H1 (cell line): Measurements from ENCODE around the gene CD300LG. TPM values are rescaled to one million over a fixed set of nuclear protein-coding genes. Genes with fewer than 3 reads are reported as not detected.
A peak's percentile ranks its signal among the peaks of the same experiment; 100 is the strongest.

ENCODE experiments used
- CTCF ChIA-PET: fragments of 300-600 bp; sonication (Branson Sonifier 250); formaldehyde crosslinking; loops from one replicate; lab custom pipeline; 2021; ENCODE audit not compliant: partially characterized antibody; lab: Charles Lee
- POLR2A ChIA-PET: fragments of 300-600 bp; sonication (Branson Sonifier 250); formaldehyde crosslinking; loops from one replicate; lab custom pipeline; 2021; ENCODE audit warnings: inconsistent platforms; ENCODE audit not compliant: partially characterized antibody; lab: Charles Lee
- DNase-seq, 2 experiments: peaks; one replicate each; pipeline versions ENCODE4 v3.0.0 to v3.0.0-alpha.2; 2010 to 2022; ENCODE audit warnings: low spot score in 2 of 2, low read depth in 1 of 2, mixed read lengths in 1 of 2
- FAIRE-seq: peaks from 2 replicates; lab custom pipeline; 2011; peaks lifted over from hg19 to GRCh38; lab: Jason Lieb, UNC
- H2AFZ ChIP-seq: 2 replicates; pipeline ENCODE4 v1.8.1; 2012; ENCODE audit warnings: low read length, inconsistent platforms
- H2AK5ac ChIP-seq: 2 replicates; pipeline ENCODE4 v1.6.1; 2013; ENCODE audit warnings: low read depth, low read length
- H2BK120ac ChIP-seq: replicated peaks from 2 replicates; pipeline ENCODE3; 2013; ENCODE audit warnings: low read depth, low read length, inconsistent platforms
- H2BK12ac ChIP-seq: 2 replicates; pipeline ENCODE4 v1.6.1; 2013; ENCODE audit warnings: low read depth, low read length
- H2BK15ac ChIP-seq: 2 replicates; pipeline ENCODE4 v1.6.1; 2013; ENCODE audit warnings: low read length
- H2BK20ac ChIP-seq: 2 replicates; pipeline ENCODE4 v1.6.1; 2013; ENCODE audit warnings: low read length
- H2BK5ac ChIP-seq: 2 replicates; pipeline ENCODE4 v1.6.1; 2013; ENCODE audit warnings: low read depth, low read length
- H3K14ac ChIP-seq: 2 replicates; pipeline ENCODE4 v1.6.1; 2013; ENCODE audit warnings: inconsistent platforms; ENCODE audit not compliant: insufficient read length
- H3K18ac ChIP-seq: 2 replicates; pipeline ENCODE4 v1.6.1; 2013; ENCODE audit warnings: low read length; ENCODE audit errors: extremely low read depth
- H3K23ac ChIP-seq: 2 replicates; pipeline ENCODE4 v1.6.1; 2013; ENCODE audit warnings: inconsistent platforms; ENCODE audit not compliant: insufficient read length
- H3K23me2 ChIP-seq: 2 replicates; pipeline ENCODE4 v1.6.1; 2013; ENCODE audit warnings: low read depth, low read length
- H3K27ac ChIP-seq: 2 replicates; pipeline ENCODE4 v1.6.1; 2011; ENCODE audit warnings: low read depth, low read length, inconsistent platforms
- H3K27me3 ChIP-seq, 4 experiments: replicated peaks in 1 of 4; 1 replicate in 1 of 4; 2 replicates in 3 of 4; pipeline versions ENCODE4 v1.6.1 to v1.8.1; 2011 to 2013; ENCODE audit warnings: low read length in 3 of 4, mild to moderate bottlenecking in 3 of 4, inconsistent platforms in 2 of 4, mixed read lengths in 2 of 4, moderate library complexity in 1 of 4; ENCODE audit not compliant: control insufficient read depth in 3 of 4, insufficient read depth in 3 of 4; ENCODE audit errors: extremely low read depth in 1 of 4
- H3K36me3 ChIP-seq, 4 experiments: 2 replicates each; pipeline versions ENCODE4 v1.6.1 to v1.8.1; 2011 to 2013; ENCODE audit warnings: mild to moderate bottlenecking in 4 of 4, low read length in 3 of 4, moderate library complexity in 2 of 4, control low read depth in 1 of 4, inconsistent platforms in 1 of 4; ENCODE audit not compliant: insufficient read depth in 4 of 4, control insufficient read depth in 2 of 4
- H3K4ac ChIP-seq: replicated peaks from 2 replicates; pipeline ENCODE3; 2013; ENCODE audit warnings: low read length, low read depth, mixed read lengths, inconsistent platforms; ENCODE audit not compliant: insufficient read length
- H3K4me1 ChIP-seq, 4 experiments: replicated peaks in 1 of 4; 1 replicate in 1 of 4; 2 replicates in 3 of 4; pipeline versions ENCODE4 v1.6.1 to v1.8.1; 2011 to 2013; ENCODE audit warnings: low read length in 3 of 4, inconsistent platforms in 2 of 4, mixed read lengths in 1 of 4; ENCODE audit not compliant: insufficient read depth in 4 of 4, control insufficient read depth in 3 of 4
- H3K4me2 ChIP-seq, 2 experiments: 2 replicates each; pipeline versions ENCODE4 v1.6.1 to v1.8.1; 2011 to 2013; ENCODE audit warnings: low read depth in 2 of 2, low read length in 2 of 2, control low read depth in 1 of 2, inconsistent platforms in 1 of 2, mild to moderate bottlenecking in 1 of 2; ENCODE audit not compliant: insufficient read depth in 1 of 2
- H3K4me3 ChIP-seq, 4 experiments: fragments of 200-600, 300-600 bp in 1 of 4; sonication (generic), shearing (Covaris generic), sonication (Bioruptor Twin) in 1 of 4; 2 replicates each; pipeline versions ENCODE4 v1.5.1 to v1.8.1; 2011 to 2016; ENCODE audit warnings: low read length in 4 of 4, low read depth in 3 of 4, control low read depth in 2 of 4, inconsistent platforms in 2 of 4, mild to moderate bottlenecking in 2 of 4, mixed read lengths in 1 of 4, moderate library complexity in 1 of 4; ENCODE audit not compliant: insufficient read depth in 2 of 4; ENCODE audit errors: extremely low read depth in 1 of 4
- H3K56ac ChIP-seq: replicated peaks from 2 replicates; pipeline ENCODE3; 2013; ENCODE audit warnings: low read depth, mild to moderate bottlenecking, mixed read lengths, low read length, inconsistent platforms; ENCODE audit not compliant: insufficient read length
- H3K79me1 ChIP-seq: 2 replicates; pipeline ENCODE4 v1.6.1; 2013; ENCODE audit warnings: low read depth, low read length, control low read depth
- H3K79me2 ChIP-seq, 2 experiments: 2 replicates each; pipeline versions ENCODE4 v1.6.1 to v1.8.1; 2012 to 2013; ENCODE audit warnings: low read length in 2 of 2, mild to moderate bottlenecking in 2 of 2, inconsistent platforms in 1 of 2; ENCODE audit not compliant: insufficient read depth in 2 of 2, control insufficient read depth in 1 of 2
- H3K9ac ChIP-seq, 4 experiments: replicated peaks in 1 of 4; 1 replicate in 1 of 4; 2 replicates in 3 of 4; pipeline versions ENCODE4 v1.6.1 to v1.8.1; 2011 to 2013; ENCODE audit warnings: low read depth in 3 of 4, low read length in 3 of 4, control low read depth in 2 of 4, mild to moderate bottlenecking in 2 of 4, moderate library complexity in 2 of 4, inconsistent platforms in 1 of 4; ENCODE audit errors: extremely low read depth in 1 of 4
- H3K9me3 ChIP-seq, 2 experiments: 2 replicates each; pipeline versions ENCODE4 v1.6.1 to v1.8.1; 2012 to 2013; ENCODE audit warnings: mild to moderate bottlenecking in 2 of 2, moderate library complexity in 2 of 2, control low read depth in 1 of 2, inconsistent platforms in 1 of 2, low read depth in 1 of 2, low read length in 1 of 2, mixed read lengths in 1 of 2; ENCODE audit not compliant: insufficient read depth in 2 of 2
- H4K20me1 ChIP-seq, 2 experiments: replicated peaks in 1 of 2; 2 replicates each; pipeline versions ENCODE3 to v1.8.1; 2011 to 2013; ENCODE audit warnings: inconsistent platforms in 2 of 2, low read length in 2 of 2, mild to moderate bottlenecking in 1 of 2; ENCODE audit not compliant: insufficient read depth in 2 of 2, control insufficient read depth in 1 of 2
- H4K5ac ChIP-seq: 2 replicates; pipeline ENCODE4 v1.6.1; 2013; ENCODE audit warnings: low read length, low read depth, mixed read lengths, inconsistent platforms; ENCODE audit not compliant: insufficient read length
- H4K8ac ChIP-seq: 2 replicates; pipeline ENCODE4 v1.8.0; 2013; ENCODE audit warnings: mild to moderate bottlenecking, moderate library complexity, low read length, inconsistent platforms; ENCODE audit not compliant: insufficient read depth; ENCODE audit errors: extremely low read depth
- H4K91ac ChIP-seq: replicated peaks from 2 replicates; pipeline ENCODE3; 2013; ENCODE audit warnings: low read length, mixed read lengths, inconsistent platforms; ENCODE audit not compliant: insufficient read length
- BCL11A ChIP-seq, 2 experiments: IDR thresholded peaks; one replicate each; pipeline ENCODE4 v1.6.1; 2011; ENCODE audit warnings: low read depth in 2 of 2, low read length in 2 of 2, mild to moderate bottlenecking in 2 of 2
- CBX5 ChIP-seq: fragments of 300-800, 300-1000 bp; sonication (generic); IDR thresholded peaks from 2 replicates; pipeline ENCODE4 v1.7.1; 2016; ENCODE audit warnings: antibody characterized with exemption, low read length, low read depth
- CREB1 ChIP-seq: IDR thresholded peaks from 2 replicates; pipeline ENCODE4 v1.6.1; 2012; ENCODE audit warnings: inconsistent platforms
- CTCF ChIP-seq, 3 experiments: IDR thresholded peaks; 1 replicate in 2 of 3; 2 replicates in 1 of 3; pipeline versions ENCODE4 v1.5.1 to v1.6.1; 2011; ENCODE audit warnings: low read length in 3 of 3, mild to moderate bottlenecking in 3 of 3, inconsistent platforms in 2 of 3, low read depth in 1 of 3, moderate library complexity in 1 of 3; ENCODE audit not compliant: insufficient read depth in 1 of 3; ENCODE audit errors: control extremely low read depth in 1 of 3
- PHF8 ChIP-seq: fragments of 200-600 bp; sonication (generic); conservative IDR thresholded peaks from 2 replicates; pipeline ENCODE4 v1.7.1; 2012; ENCODE audit warnings: low read depth, mild to moderate bottlenecking, inconsistent platforms, low read length, moderate library complexity
- YY1 ChIP-seq: IDR thresholded peaks from 2 replicates; pipeline ENCODE4 v1.6.1; 2011; ENCODE audit warnings: low read depth, mild to moderate bottlenecking, low read length
- WGBS, 2 experiments: shearing (Covaris generic) in 1 of 2; methylation state at CpG; one replicate each; pipeline versions ENCODE4 v1.1.6 to v1.1.7; 2013 to 2015; ENCODE audit warnings: low lambda C conversion rate in 2 of 2, mixed read lengths in 2 of 2, inconsistent platforms in 1 of 2, low coverage in 1 of 2, missing lambda C conversion rate in 1 of 2; ENCODE audit not compliant: insufficient replicate concordance in 2 of 2, insufficient coverage in 1 of 2, insufficient read length in 1 of 2; ENCODE audit errors: extremely low coverage in 1 of 2, missing lambda C conversion rate in 1 of 2; 5-methylcytosine and 5-hydroxymethylcytosine counted together
- long read RNA-seq, 2 experiments: library from RNA in 1 of 2; library from capped mRNA in 1 of 2; stranded (forward); transcript quantifications; one replicate each; pipeline ENCODE4 v2.0.0, GENCODE V29; 2021; ENCODE audit warnings: inconsistent platforms in 1 of 2
- polyA minus RNA-seq, 3 experiments: library from RNA; depleted of rRNA, polyadenylated mRNA; stranded (reverse); fragments of >200 nt; gene quantifications; 1 replicate in 2 of 3; 2 replicates in 1 of 3; pipeline ENCODE4 v1.2.3, GENCODE V29; 2011
- polyA plus RNA-seq, 7 experiments: library from polyadenylated mRNA; depleted of rRNA in 3 of 7; stranded (reverse) in 5 of 7; unstranded in 2 of 7; fragments of >200 nt in 5 of 7; fragments of 200-250 nt in 2 of 7; gene quantifications; 1 replicate in 5 of 7; 2 replicates in 1 of 7; 4 replicates in 1 of 7; pipeline versions ENCODE4 v1.2.1 to v1.2.3, GENCODE V29; 2011 to 2013; ENCODE audit warnings: missing spikeins in 2 of 7, mixed read lengths in 2 of 7
- total RNA-seq: library from RNA; stranded (reverse); fragmentation: NEBNext Ultra II Directional; extraction: Animal tissue kit (Norgen Biotek cat#: 25700); gene quantifications from 2 replicates; pipeline ENCODE4 v1.2.1, GENCODE V29; 2021

CD300LG gene
- total RNA-seq (not detected in 2 replicates), polyA plus RNA-seq (2011; rRNA removed) (0.06 and 0.14 TPM in 2 replicates), polyA minus RNA-seq (2011; rRNA and poly(A)+ RNA removed) (0.17 TPM in 1 of 2 replicates, not detected in the other)
- polyA plus RNA-seq (2011; cell fraction: cytosol; rRNA removed) = 0.13 TPM
- polyA plus RNA-seq (2011; cell fraction: nucleus; rRNA removed) = not detected
- 0.11 TPM in 1 of 4 replicates, not detected in the others for polyA plus RNA-seq (2012, experiment 1 of 2)
- polyA plus RNA-seq (2012, experiment 2 of 2) = not detected
- 0.02 TPM for polyA plus RNA-seq (2013, experiment 1 of 2)
- polyA plus RNA-seq (2013, experiment 2 of 2) = 0.02 TPM
- polyA minus RNA-seq (2011; cell fraction: cytosol; rRNA and poly(A)+ RNA removed) = not detected
- not detected for polyA minus RNA-seq (2011; cell fraction: nucleus; rRNA and poly(A)+ RNA removed)
- long read RNA-seq, experiment 1 = 0 reads
- long read RNA-seq, experiment 2 = 0 reads

DNA sequence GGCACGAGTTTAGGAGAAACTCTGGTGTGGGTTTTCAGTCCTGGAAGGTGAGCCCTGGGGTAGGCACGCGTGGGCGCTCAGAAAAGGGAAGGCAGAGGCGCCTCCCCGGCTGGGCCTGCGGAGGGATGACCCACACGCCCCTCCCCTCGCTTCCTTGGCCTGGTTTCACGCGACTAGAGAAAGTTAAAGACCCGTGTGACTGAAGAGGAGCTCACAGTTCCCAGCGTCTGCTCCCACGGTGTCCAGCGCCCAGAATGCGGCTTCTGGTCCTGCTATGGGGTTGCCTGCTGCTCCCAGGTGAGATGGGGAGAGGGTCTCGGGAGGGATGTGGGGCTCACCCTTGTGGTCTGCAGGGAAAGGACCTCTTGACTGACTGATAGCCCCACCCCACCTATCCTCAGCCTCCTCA lies at the start of gene CD300LG:
TSS of gene CD300LG (plus strand) at position 214 of the 409 bp plus-strand sequence. CDS start at position 255, 41 bp downstream.
- H3K9ac ChIP-seq = no peak within 1 kb of the TSS
- H3K27ac ChIP-seq = no peak within 1 kb of the TSS
- TF ChIP-seq CTCF (IDR thresholded peaks at IDR 0.05; ENCODE audit: control extremely low read depth in 1 of 3, insufficient read depth in 1 of 3, low read depth in 1 of 3, low read length in 3 of 3) (peak in 1 of 3 experiments; percentile 0; a peak in 1 of 4 replicates), PHF8 (no peak), BCL11A (IDR thresholded peaks at IDR 0.05; ENCODE audit: low read depth in 2 of 2, low read length in 2 of 2) (no peak), CBX5 (no peak), CREB1 (no peak), YY1 (no peak)
- TF ChIP-seq, all 59 proteins: peak for 1
- Histone ChIP-seq H3K18ac (no peak within 1 kb of the TSS), H3K4me1 (peaks cover 0 to 5% (median 1%) of the 10 kb centered on the region in 4 experiments; a peak in 2 of 7 replicates), H3K56ac (no peak within 1 kb of the TSS), H3K23me2 (no peaks in the 10 kb centered on the region), H3K14ac (no peak within 1 kb of the TSS), H3K79me2 (no peaks in the 10 kb centered on the region), H3K36me3 (no peaks in the 10 kb centered on the region), H3K4me3 (peak within 1 kb of the TSS in 3 of 4 experiments; percentile 9 to 46 (median 23); a peak in 5 of 8 replicates), H2BK20ac (no peak within 1 kb of the TSS), H4K5ac (no peak within 1 kb of the TSS), H3K4ac (no peak within 1 kb of the TSS), H4K8ac (no peak within 1 kb of the TSS), H2BK5ac (no peak within 1 kb of the TSS), H2AFZ (peak within 1 kb of the TSS; percentile 48), H2BK120ac (no peak within 1 kb of the TSS), H2BK12ac (no peak within 1 kb of the TSS), H4K91ac (no peak within 1 kb of the TSS), H3K23ac (no peak within 1 kb of the TSS), H3K9me3 (no peaks in the 10 kb centered on the region), H2AK5ac (no peak within 1 kb of the TSS), H2BK15ac (no peak within 1 kb of the TSS), H4K20me1 (no peaks in the 10 kb centered on the region), H3K79me1 (no peaks in the 10 kb centered on the region), H3K4me2 (peak within 1 kb of the TSS; percentile 30 to 72; a peak in 3 of 4 replicates), H3K27me3 (peaks cover 0 to 3% (median 0%) of the 10 kb centered on the region in 4 experiments; a peak in 2 of 7 replicates)
- WGBS, 2 experiments = 44% methylated on average over 16 of the region's 17 CpGs; no CpG with 5 or more reads in 1 of the 2 experiments
- ChIA-PET CTCF (interaction anchor here (0.6 to 3.2 kb wide), 42 partner anchors 9 to 270 kb away, joined by 3 to 27 read pairs (median 5); partner anchors contain the start of genes CFAP97D1 and MPP3), POLR2A (interaction anchor here (1.1 to 1.8 kb wide), 6 partner anchors 15 to 71 kb away, joined by 3 to 6 read pairs (median 3); partner anchors contain the start of gene MPP3)
- FAIRE-seq (no peak), DNase-seq (peak in 1 of 2 experiments; percentile 63)
